Peyer's patch (tissue), 4 donors: Measurements from ENCODE around the gene ALG3.

Experiments used
- POLR2A ChIP-seq, 2 donors: fragments of 450-650 bp; IDR thresholded peaks; one replicate each; pipeline ENCODE4 v1.5.1; 2017; ENCODE audit warnings: antibody characterized with exemption in 2 of 2, mild to moderate bottlenecking in 2 of 2, moderate library complexity in 2 of 2
- TF ChIP-seq, protein P1 (sequence below), 6 experiments: fragments of 450-650 bp in 4 of 6; fragments of 200-600 bp in 2 of 6; sonication (generic) in 1 of 6; IDR thresholded peaks; one replicate each; pipeline ENCODE4 v1.5.1; 2017 to 2019; ENCODE audit warnings: antibody characterized with exemption in 6 of 6, mild to moderate bottlenecking in 3 of 6, moderate library complexity in 1 of 6

DNA sequence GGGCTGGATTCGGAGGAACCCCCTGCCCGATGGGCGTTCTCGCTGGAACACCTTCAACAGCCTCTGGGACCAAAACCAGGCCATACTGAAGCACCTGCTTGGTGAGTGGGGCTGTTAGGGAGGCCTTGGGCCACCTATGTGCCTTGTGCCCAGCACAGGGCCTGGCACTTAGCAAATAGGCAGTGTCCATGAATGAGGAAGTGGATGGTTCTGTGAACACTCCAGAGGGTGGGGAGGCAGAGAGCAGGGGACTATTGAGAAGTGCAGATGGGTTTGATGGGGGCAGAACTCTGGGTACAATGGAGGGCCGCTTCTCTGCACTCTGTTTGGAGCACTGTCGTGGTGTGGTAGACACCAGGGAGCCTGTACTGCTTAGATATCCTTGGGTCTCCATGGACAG, 28.6 kb upstream of the ALG3 start:
- TF ChIP-seq, protein P1, sequence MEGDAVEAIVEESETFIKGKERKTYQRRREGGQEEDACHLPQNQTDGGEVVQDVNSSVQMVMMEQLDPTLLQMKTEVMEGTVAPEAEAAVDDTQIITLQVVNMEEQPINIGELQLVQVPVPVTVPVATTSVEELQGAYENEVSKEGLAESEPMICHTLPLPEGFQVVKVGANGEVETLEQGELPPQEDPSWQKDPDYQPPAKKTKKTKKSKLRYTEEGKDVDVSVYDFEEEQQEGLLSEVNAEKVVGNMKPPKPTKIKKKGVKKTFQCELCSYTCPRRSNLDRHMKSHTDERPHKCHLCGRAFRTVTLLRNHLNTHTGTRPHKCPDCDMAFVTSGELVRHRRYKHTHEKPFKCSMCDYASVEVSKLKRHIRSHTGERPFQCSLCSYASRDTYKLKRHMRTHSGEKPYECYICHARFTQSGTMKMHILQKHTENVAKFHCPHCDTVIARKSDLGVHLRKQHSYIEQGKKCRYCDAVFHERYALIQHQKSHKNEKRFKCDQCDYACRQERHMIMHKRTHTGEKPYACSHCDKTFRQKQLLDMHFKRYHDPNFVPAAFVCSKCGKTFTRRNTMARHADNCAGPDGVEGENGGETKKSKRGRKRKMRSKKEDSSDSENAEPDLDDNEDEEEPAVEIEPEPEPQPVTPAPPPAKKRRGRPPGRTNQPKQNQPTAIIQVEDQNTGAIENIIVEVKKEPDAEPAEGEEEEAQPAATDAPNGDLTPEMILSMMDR (IDR thresholded peaks at IDR 0.05), result no peak
- TF ChIP-seq POLR2A (IDR thresholded peaks at IDR 0.05), result no peak
